22Rv1 (cell line): Measurements from ENCODE around the gene SMAD3.

Experiments
- CTCF ChIP-seq: fragments of 450-650 bp; IDR thresholded peaks from 2 replicates; pipeline ENCODE4 v1.5.1; 2017; ENCODE audit warnings: mild to moderate bottlenecking
- ZFX ChIP-seq: fragments of 450-650 bp; IDR thresholded peaks from 2 replicates; pipeline ENCODE4 v1.6.1; 2017; ENCODE audit warnings: antibody characterized with exemption, borderline replicate concordance

- no peak for TF ChIP-seq CTCF
- no peak for TF ChIP-seq ZFX
These were observed 15.6 kb downstream of the SMAD3 start for GRCh38 chr15:67080900-67081431.
